Activated T-cell treated with anti-CD3 and anti-CD28 coated beads for 48 hours (primary cell): ENCODE data around the gene FUT8.

Source experiments
- DNase-seq: peaks from one replicate; pipeline ENCODE4 v3.0.0-alpha.2; 2020; ENCODE audit warnings: low read depth

Gene FUT8

GRCh38 chr14:65495196-65495595 is 82.7 kb downstream of the FUT8 start:
- DNase-seq: no peak

GRCh38 chr14:65496178-65496993 is 83.9 kb downstream of the FUT8 start:
- no peak for DNase-seq

- no peak for DNase-seq
Measured at GRCh38 chr14:65499138-65499537, 86.6 kb downstream of the FUT8 start.

GRCh38 chr14:65500075-65500474 is 87.5 kb downstream of the FUT8 start:
- no peak for DNase-seq

- no peak for DNase-seq
Measured at GRCh38 chr14:65501328-65501727, 88.8 kb downstream of the FUT8 start.

GRCh38 chr14:65502676-65503124 is 90.2 kb downstream of the FUT8 start:
- DNase-seq: no peak

- DNase-seq: no peak
Measured at GRCh38 chr14:65503771-65504170, 91.2 kb downstream of the FUT8 start.

GRCh38 chr14:65506801-65507200 is 94.3 kb downstream of the FUT8 start:
- no peak for DNase-seq

- no peak for DNase-seq
Measured at GRCh38 chr14:65509842-65510241, 97.3 kb downstream of the FUT8 start.

- no peak for DNase-seq
Measured at GRCh38 chr14:65513671-65514070, 101.1 kb downstream of the FUT8 start.

- DNase-seq: no peak
Measured at GRCh38 chr14:65517635-65518542, 105.4 kb downstream of the FUT8 start.

GRCh38 chr14:65528069-65528468 is 115.5 kb downstream of the FUT8 start:
- DNase-seq: no peak

- DNase-seq: no peak
Measured at GRCh38 chr14:65531148-65531547, 118.6 kb downstream of the FUT8 start.

GRCh38 chr14:65533736-65534404 is 121.3 kb downstream of the FUT8 start:
- no peak for DNase-seq

- no peak for DNase-seq
Measured at GRCh38 chr14:65536781-65537423, 124.4 kb downstream of the FUT8 start.

- no peak for DNase-seq
Measured at GRCh38 chr14:65548878-65549277, 136.3 kb downstream of the FUT8 start.

- DNase-seq: no peak
Measured at GRCh38 chr14:65549429-65549828, 136.9 kb downstream of the FUT8 start.

GRCh38 chr14:65550779-65551643 is 138.5 kb downstream of the FUT8 start:
- no peak for DNase-seq

- no peak for DNase-seq
Measured at GRCh38 chr14:65552724-65553123, 140.2 kb downstream of the FUT8 start.

- no peak for DNase-seq
Measured at GRCh38 chr14:65554837-65555236, 142.3 kb downstream of the FUT8 start.

GRCh38 chr14:65555358-65555757 is 142.8 kb downstream of the FUT8 start:
- DNase-seq: no peak
